ENCODE measurements around the gene KLHL5.

The KLHL5 gene

DNA sequence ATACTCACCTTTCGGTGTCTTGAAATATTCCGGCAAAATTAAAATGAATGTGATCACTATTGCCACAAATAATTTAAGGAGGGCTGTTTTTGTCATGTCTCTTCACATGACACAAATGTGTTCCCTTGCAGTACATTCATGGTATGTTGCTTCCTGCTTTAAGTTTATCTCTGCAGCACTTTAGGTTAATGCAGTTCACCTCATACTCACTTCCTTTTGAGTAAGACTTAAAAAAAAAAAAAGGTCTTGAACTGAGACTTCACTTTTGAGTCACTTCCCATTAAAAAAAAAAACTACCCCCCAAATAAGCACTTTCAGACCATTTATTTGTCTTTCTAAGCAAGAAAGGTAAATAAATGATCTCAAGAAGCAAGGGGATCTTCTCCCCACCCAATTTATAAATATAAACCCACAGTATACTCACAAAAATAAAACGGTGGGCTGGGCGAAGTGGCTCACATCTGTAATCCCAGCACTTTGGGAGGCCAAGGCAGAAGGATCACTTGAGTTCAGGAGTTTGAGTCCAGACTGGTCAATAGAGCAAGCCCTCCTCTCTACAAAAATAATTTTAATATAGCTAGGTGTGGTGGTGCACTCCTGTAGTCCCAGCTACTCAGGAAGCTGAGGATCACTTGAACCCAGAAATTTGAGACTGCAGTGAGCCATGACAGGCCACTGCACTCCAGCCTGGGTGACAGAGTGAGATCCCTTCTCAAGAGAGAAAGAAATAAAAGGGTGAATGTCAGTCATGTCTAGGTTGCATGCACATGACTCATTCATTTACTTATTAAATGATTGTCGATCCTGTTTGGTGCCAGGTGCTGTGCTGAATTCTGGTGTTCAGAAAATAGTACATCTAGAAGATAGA lies 29.6 kb upstream of the KLHL5 start, which contains the start of gene TMEM156:
TSS of gene TMEM156 (minus strand) at position 192 of the 868 bp plus-strand sequence. CDS start at position 96, 96 bp downstream.
- no peaks in the 10 kb centered on the region for H3K9me2 ChIP-seq (replicated peaks; ENCODE audit: control insufficient read depth, low read length)
- peak within 1 kb of the TSS; percentile 85 for H3K4me3 ChIP-seq (ENCODE audit: low read length)
- H3K4me1 ChIP-seq (ENCODE audit: control insufficient read depth, low read length), result peaks cover 66% of the 10 kb centered on the region
- H3K27me3 ChIP-seq (ENCODE audit: control insufficient read depth, low read length), result no peaks in the 10 kb centered on the region; the same call in 1 of the 2 replicates
- TF ChIP-seq EZH2phosphoT487 (IDR thresholded peaks at IDR 0.05; ENCODE audit: borderline replicate concordance, low read length), result no peak
- TF ChIP-seq, protein P1, sequence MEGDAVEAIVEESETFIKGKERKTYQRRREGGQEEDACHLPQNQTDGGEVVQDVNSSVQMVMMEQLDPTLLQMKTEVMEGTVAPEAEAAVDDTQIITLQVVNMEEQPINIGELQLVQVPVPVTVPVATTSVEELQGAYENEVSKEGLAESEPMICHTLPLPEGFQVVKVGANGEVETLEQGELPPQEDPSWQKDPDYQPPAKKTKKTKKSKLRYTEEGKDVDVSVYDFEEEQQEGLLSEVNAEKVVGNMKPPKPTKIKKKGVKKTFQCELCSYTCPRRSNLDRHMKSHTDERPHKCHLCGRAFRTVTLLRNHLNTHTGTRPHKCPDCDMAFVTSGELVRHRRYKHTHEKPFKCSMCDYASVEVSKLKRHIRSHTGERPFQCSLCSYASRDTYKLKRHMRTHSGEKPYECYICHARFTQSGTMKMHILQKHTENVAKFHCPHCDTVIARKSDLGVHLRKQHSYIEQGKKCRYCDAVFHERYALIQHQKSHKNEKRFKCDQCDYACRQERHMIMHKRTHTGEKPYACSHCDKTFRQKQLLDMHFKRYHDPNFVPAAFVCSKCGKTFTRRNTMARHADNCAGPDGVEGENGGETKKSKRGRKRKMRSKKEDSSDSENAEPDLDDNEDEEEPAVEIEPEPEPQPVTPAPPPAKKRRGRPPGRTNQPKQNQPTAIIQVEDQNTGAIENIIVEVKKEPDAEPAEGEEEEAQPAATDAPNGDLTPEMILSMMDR (IDR thresholded peaks at IDR 0.05; ENCODE audit: low read depth, low read length, poor library complexity, severe bottlenecking), result no peak
- H3K27ac ChIP-seq (ENCODE audit: low read depth, low read length), result peak within 1 kb of the TSS; percentile 95
- peak within 1 kb of the TSS; percentile 92 for H3K4me2 ChIP-seq (ENCODE audit: low read length)
- H3K79me2 ChIP-seq (ENCODE audit: control insufficient read depth, low read length), result peaks cover 53% of the 10 kb centered on the region
- H3F3A ChIP-seq (ENCODE audit: control insufficient read depth, insufficient read depth), result peaks cover 68% of the 10 kb centered on the region
- H4K20me1 ChIP-seq (ENCODE audit: control insufficient read depth, insufficient read depth, low read depth, low read length), result no peaks in the 10 kb centered on the region
- H3K36me3 ChIP-seq (ENCODE audit: control insufficient read depth, low read length), result peaks cover 28% of the 10 kb centered on the region
- no peaks in the 10 kb centered on the region for H3K9me3 ChIP-seq (ENCODE audit: control insufficient read depth, insufficient read depth, low read length)

DNA sequence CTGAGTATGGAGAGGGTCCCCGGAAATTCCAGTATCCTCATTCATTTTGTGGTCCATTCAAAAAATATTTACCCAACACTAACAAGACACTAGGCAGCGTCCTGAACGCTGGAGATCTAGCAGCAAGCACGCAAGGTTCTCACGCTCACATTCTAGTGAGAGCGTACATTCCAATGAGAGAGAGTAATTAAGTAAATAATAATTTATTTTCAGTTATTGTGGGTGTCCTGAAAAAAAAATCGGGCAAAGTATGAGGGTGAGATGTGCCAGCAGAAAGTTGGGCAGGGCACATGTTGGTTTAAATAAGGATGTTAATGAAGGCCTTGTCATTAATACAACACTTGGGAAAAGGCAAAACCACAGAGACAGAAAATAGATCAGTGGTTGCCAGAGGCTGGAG lies 25.9 kb upstream of the KLHL5 start:
- peak overlapping the region; percentile 94 for H3K4me2 ChIP-seq (ENCODE audit: low read length)
- no peaks in the 10 kb centered on the region for H4K20me1 ChIP-seq (ENCODE audit: control insufficient read depth, insufficient read depth, low read depth, low read length)
- H3K79me2 ChIP-seq (ENCODE audit: control insufficient read depth, low read length), result peaks cover 18% of the 10 kb centered on the region
- no peaks in the 10 kb centered on the region for H3K9me3 ChIP-seq (ENCODE audit: control insufficient read depth, insufficient read depth, low read length)
- peak overlapping the region; percentile 84 for H3K27ac ChIP-seq (ENCODE audit: low read depth, low read length)
- H3K27me3 ChIP-seq (ENCODE audit: control insufficient read depth, low read length), result no peaks in the 10 kb centered on the region; the same call in 1 of the 2 replicates
- peak overlapping the region; percentile 39 for H3K4me3 ChIP-seq (ENCODE audit: low read length)
- H3F3A ChIP-seq (ENCODE audit: control insufficient read depth, insufficient read depth), result peaks cover 65% of the 10 kb centered on the region
- peaks cover 84% of the 10 kb centered on the region for H3K4me1 ChIP-seq (ENCODE audit: control insufficient read depth, low read length)
- no peaks in the 10 kb centered on the region for H3K9me2 ChIP-seq (replicated peaks; ENCODE audit: control insufficient read depth, low read length)
- no peak for TF ChIP-seq EZH2phosphoT487 (IDR thresholded peaks at IDR 0.05; ENCODE audit: borderline replicate concordance, low read length)
- TF ChIP-seq, protein P1 (IDR thresholded peaks at IDR 0.05; ENCODE audit: low read depth, low read length, poor library complexity, severe bottlenecking), result no peak
- H3K36me3 ChIP-seq (ENCODE audit: control insufficient read depth, low read length), result peaks cover 2% of the 10 kb centered on the region

DNA sequence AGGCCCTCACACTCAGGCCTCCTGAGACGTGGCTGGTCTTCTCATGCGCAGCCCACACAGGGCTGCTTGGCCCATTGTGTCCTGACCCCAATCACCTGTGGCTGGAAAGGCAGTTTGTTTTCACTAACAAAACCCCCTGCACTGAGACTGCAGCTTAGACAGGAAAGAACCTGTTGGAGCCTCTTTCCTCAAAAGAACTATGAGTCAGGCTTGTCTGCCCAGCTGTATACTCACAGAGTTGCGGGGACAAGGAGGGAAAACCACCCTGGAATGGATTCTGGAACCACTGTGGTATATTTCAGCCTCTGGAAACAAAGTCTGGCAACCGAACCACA lies 24.6 kb upstream of the KLHL5 start:
- Histone ChIP-seq H4K20me1 (ENCODE audit: control insufficient read depth, insufficient read depth, low read depth, low read length) (no peaks in the 10 kb centered on the region), H3K4me1 (ENCODE audit: control insufficient read depth, low read length) (peaks cover 95% of the 10 kb centered on the region), H3K27ac (ENCODE audit: low read depth, low read length) (peak overlapping the region; percentile 84), H3K36me3 (ENCODE audit: control insufficient read depth, low read length) (no peaks in the 10 kb centered on the region), H3K4me2 (ENCODE audit: low read length) (peak overlapping the region; percentile 94), H3K79me2 (ENCODE audit: control insufficient read depth, low read length) (peaks cover 8% of the 10 kb centered on the region; the same call in 1 of the 2 replicates), H3F3A (ENCODE audit: control insufficient read depth, insufficient read depth) (peaks cover 64% of the 10 kb centered on the region), H3K27me3 (ENCODE audit: control insufficient read depth, low read length) (no peaks in the 10 kb centered on the region), H3K4me3 (ENCODE audit: low read length) (peak overlapping the region; percentile 68), H3K9me2 (replicated peaks; ENCODE audit: control insufficient read depth, low read length) (no peaks in the 10 kb centered on the region), H3K9me3 (ENCODE audit: control insufficient read depth, insufficient read depth, low read length) (no peaks in the 10 kb centered on the region)
- TF ChIP-seq, protein P1 (IDR thresholded peaks at IDR 0.05; ENCODE audit: low read depth, low read length, poor library complexity, severe bottlenecking), result no peak
- TF ChIP-seq EZH2phosphoT487 (IDR thresholded peaks at IDR 0.05; ENCODE audit: borderline replicate concordance, low read length), result no peak
